ENCODE measurements around the gene ALDH6A1.
A peak's percentile ranks its signal among the peaks of the same experiment; 100 is the strongest.
"Not testable (repeated sequence)": the region's sequence is repeated elsewhere in the genome, so short reads cannot be mapped to it uniquely, and the experiment has no call there.

The ALDH6A1 gene

DNA sequence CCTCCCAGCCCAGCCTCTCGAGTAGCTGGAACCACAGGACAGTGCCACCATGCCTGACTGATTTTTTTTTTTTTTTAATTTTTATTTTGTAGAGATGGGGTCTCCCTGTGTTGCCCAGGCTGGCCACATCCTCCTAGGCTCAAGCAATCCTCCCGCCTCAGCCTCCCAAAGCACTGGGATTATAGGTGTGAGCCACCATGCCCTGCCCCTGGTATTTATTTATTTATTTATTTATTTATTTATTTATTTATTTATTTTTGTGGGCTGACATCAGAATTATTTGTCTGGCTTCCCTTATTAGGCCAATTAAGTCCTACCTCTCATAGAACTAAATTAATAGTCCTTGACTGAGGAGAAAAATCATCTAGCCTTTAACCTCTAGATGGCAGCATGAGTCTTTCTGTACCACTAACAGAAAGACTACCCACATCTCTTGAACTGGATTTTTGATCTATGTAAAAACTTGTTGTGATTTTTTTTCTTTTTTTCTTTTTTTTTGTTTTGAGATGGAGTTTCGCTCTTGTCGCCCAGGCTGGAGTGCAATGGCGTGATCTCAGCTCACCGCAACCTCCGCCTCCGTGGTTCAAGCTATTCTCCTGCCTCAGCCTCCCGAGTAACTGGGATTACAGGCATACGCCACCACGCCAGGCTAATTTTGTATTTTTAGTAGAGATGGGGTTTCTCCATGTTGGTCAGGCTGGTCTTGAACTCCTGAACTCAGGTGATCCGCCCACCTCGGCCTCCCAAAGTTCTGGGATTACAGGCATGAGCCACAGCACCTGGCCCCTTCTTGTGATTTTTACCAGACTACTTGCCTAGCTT is 27.4 kb upstream of the ALDH6A1 start:
- not testable (repeated sequence) for H3K9ac ChIP-seq (ENCODE audit: low read length); H3K9me2 ChIP-seq (replicated peaks; ENCODE audit: insufficient read depth, low read length); H3K4me3 ChIP-seq (ENCODE audit: low read length); H3K79me2 ChIP-seq (ENCODE audit: low read length); H3K4me2 ChIP-seq (ENCODE audit: low read depth, low read length); H3K9me3 ChIP-seq (replicated peaks; ENCODE audit: insufficient read depth, low read length); H3K27me3 ChIP-seq (replicated peaks; ENCODE audit: insufficient read depth, low read length); H3F3A ChIP-seq (ENCODE audit: insufficient read depth, low read length); H3K4me1 ChIP-seq (ENCODE audit: low read length); H3K27ac ChIP-seq (ENCODE audit: low read length); H4K20me1 ChIP-seq (ENCODE audit: insufficient read depth, low read length); H2AFZ ChIP-seq (ENCODE audit: low read length); H3K36me3 ChIP-seq (replicated peaks; ENCODE audit: insufficient read depth, low read length)
- peak; percentile 61 for DNase-seq
- TF ChIP-seq, protein P1, sequence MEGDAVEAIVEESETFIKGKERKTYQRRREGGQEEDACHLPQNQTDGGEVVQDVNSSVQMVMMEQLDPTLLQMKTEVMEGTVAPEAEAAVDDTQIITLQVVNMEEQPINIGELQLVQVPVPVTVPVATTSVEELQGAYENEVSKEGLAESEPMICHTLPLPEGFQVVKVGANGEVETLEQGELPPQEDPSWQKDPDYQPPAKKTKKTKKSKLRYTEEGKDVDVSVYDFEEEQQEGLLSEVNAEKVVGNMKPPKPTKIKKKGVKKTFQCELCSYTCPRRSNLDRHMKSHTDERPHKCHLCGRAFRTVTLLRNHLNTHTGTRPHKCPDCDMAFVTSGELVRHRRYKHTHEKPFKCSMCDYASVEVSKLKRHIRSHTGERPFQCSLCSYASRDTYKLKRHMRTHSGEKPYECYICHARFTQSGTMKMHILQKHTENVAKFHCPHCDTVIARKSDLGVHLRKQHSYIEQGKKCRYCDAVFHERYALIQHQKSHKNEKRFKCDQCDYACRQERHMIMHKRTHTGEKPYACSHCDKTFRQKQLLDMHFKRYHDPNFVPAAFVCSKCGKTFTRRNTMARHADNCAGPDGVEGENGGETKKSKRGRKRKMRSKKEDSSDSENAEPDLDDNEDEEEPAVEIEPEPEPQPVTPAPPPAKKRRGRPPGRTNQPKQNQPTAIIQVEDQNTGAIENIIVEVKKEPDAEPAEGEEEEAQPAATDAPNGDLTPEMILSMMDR (IDR thresholded peaks at IDR 0.05; ENCODE audit: low read length) = peak; percentile 33

DNA sequence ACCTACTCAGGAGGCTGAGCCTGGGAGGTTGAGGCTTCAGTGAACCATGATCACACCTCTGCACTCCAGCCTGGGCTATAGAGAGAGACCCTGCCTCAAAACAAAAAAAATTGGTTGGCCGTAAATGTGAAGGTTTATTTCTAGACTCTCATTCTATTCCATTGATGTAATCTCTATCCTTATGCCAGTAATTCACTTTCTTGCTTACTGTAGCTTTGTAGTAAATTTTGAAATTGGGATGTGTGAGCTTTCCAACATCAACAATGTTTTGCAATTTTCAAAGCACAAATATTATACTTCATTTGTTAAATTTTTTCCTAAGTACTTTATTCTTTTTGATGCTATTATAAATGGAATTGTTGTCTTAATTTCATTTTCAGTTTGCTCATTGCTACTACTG is 25.1 kb upstream of the ALDH6A1 start:
- H3K4me1 ChIP-seq (ENCODE audit: low read length) = no peaks in the 10 kb centered on the region
- TF ChIP-seq EZH2 (optimal IDR thresholded peaks at IDR 0.05; ENCODE audit: low read depth, low read length) (no peak), EZH2phosphoT487 (IDR thresholded peaks at IDR 0.05; ENCODE audit: low read length) (no peak)
- TF ChIP-seq, protein P1 (IDR thresholded peaks at IDR 0.05; ENCODE audit: low read length) = no peak
- H3K27me3 ChIP-seq (replicated peaks; ENCODE audit: insufficient read depth, low read length) = no peaks in the 10 kb centered on the region
- H3K9me2 ChIP-seq (replicated peaks; ENCODE audit: insufficient read depth, low read length) = no peaks in the 10 kb centered on the region
- no peaks in the 10 kb centered on the region for H3K9me3 ChIP-seq (replicated peaks; ENCODE audit: insufficient read depth, low read length)
- no peak for DNase-seq
- no peak overlapping the region for H3K4me2 ChIP-seq (ENCODE audit: low read depth, low read length)
- no peaks in the 10 kb centered on the region for H3F3A ChIP-seq (ENCODE audit: insufficient read depth, low read length)
- no peaks in the 10 kb centered on the region for H4K20me1 ChIP-seq (ENCODE audit: insufficient read depth, low read length)
- H3K9ac ChIP-seq (ENCODE audit: low read length) = no peak overlapping the region
- no peak overlapping the region for H3K4me3 ChIP-seq (ENCODE audit: low read length)
- H3K36me3 ChIP-seq (replicated peaks; ENCODE audit: insufficient read depth, low read length) = no peaks in the 10 kb centered on the region
- H3K79me2 ChIP-seq (ENCODE audit: low read length) = no peaks in the 10 kb centered on the region
- H3K27ac ChIP-seq (ENCODE audit: low read length) = no peak overlapping the region
- no peak overlapping the region for H2AFZ ChIP-seq (ENCODE audit: low read length)

DNA sequence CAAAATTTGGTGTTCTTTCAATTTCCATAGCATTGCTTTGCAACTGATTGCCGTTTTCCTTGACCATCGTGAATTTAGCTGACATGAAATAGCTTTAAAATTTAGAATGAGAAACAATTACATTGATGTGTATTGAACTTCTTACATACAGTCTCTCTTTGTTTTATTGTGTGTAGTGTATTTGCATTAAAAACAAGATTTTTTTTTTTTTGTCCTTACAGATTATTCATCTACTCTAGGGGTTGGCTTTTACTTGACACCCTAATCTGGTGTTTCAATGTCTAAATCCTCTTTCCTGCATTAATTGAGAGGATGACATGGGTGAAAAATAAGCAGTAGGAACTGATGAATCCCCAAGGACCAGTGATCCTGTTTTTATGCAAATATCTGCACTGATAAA is 21.1 kb upstream of the ALDH6A1 start:
- no peak for TF ChIP-seq EZH2 (optimal IDR thresholded peaks at IDR 0.05; ENCODE audit: low read depth, low read length)
- TF ChIP-seq, protein P1 (IDR thresholded peaks at IDR 0.05; ENCODE audit: low read length) = no peak
- TF ChIP-seq EZH2phosphoT487 (IDR thresholded peaks at IDR 0.05; ENCODE audit: low read length) = no peak
- no peaks in the 10 kb centered on the region for H3K9me3 ChIP-seq (replicated peaks; ENCODE audit: insufficient read depth, low read length)
- H3K9me2 ChIP-seq (replicated peaks; ENCODE audit: insufficient read depth, low read length) = no peaks in the 10 kb centered on the region
- no peaks in the 10 kb centered on the region for H3F3A ChIP-seq (ENCODE audit: insufficient read depth, low read length)
- no peaks in the 10 kb centered on the region for H3K36me3 ChIP-seq (replicated peaks; ENCODE audit: insufficient read depth, low read length)
- H3K4me3 ChIP-seq (ENCODE audit: low read length) = no peak overlapping the region
- H3K27me3 ChIP-seq (replicated peaks; ENCODE audit: insufficient read depth, low read length) = no peaks in the 10 kb centered on the region
- no peak for DNase-seq
- no peak overlapping the region for H3K9ac ChIP-seq (ENCODE audit: low read length)
- no peak overlapping the region for H2AFZ ChIP-seq (ENCODE audit: low read length)
- no peaks in the 10 kb centered on the region for H3K79me2 ChIP-seq (ENCODE audit: low read length)
- no peaks in the 10 kb centered on the region for H4K20me1 ChIP-seq (ENCODE audit: insufficient read depth, low read length)
- H3K27ac ChIP-seq (ENCODE audit: low read length) = no peak overlapping the region
- no peaks in the 10 kb centered on the region for H3K4me1 ChIP-seq (ENCODE audit: low read length)
- no peak overlapping the region for H3K4me2 ChIP-seq (ENCODE audit: low read depth, low read length)

All from MM.1S (cell line).